GM12878 (cell line): Measurements from ENCODE around the gene LINC00237. TPM values are rescaled to one million over a fixed set of nuclear protein-coding genes. Genes with fewer than 3 reads are reported as not detected.

Experiments used
- ATAC-seq: fragments of 200-7000 bp; cut with Tn5 transposase; 3 replicates; pipeline ENCODE4 v1.9.1; 2020; ENCODE audit warnings: mild to moderate bottlenecking, moderate library complexity
- BruUV-seq: library from RNA; stranded (reverse); fragments of 400-500 nt; replicated peaks from 2 replicates; lab custom pipeline; 2021; lab: Mats Ljungman, UMichigan
- CTCF ChIA-PET: fragments of 300-600 bp; sonication (Branson Sonifier 250); formaldehyde crosslinking; extraction: SDS; loops from one replicate; lab custom pipeline; 2021; ENCODE audit warnings: inconsistent platforms; lab: Yijun Ruan, JAX
- POLR2A ChIA-PET: fragments of 350-600 bp; formaldehyde crosslinking; extraction: SDS; loops from one replicate; lab custom pipeline; 2021; ENCODE audit warnings: inconsistent platforms; lab: Charles Lee
- RAD21 ChIA-PET: fragments of 300-600 bp; sonication (Branson Sonifier 250); formaldehyde crosslinking; loops from one replicate; lab custom pipeline; 2023; ENCODE audit warnings: antibody characterized with exemption; ENCODE audit not compliant: unreplicated experiment; lab: Charles Lee
- SMC1A ChIA-PET: fragments of 300-600 bp; sonication (Branson Sonifier 250); formaldehyde crosslinking; loops from one replicate; lab custom pipeline; 2023; ENCODE audit not compliant: unreplicated experiment, uncharacterized antibody; lab: Charles Lee
- DNase-seq: peaks from one replicate; pipeline ENCODE4 v3.0.0-alpha.2; 2011; ENCODE audit warnings: low read depth, low spot score
- FAIRE-seq: peaks from 3 replicates; lab custom pipeline; 2011; peaks lifted over from hg19 to GRCh38; lab: Jason Lieb, UNC
- H2AFZ ChIP-seq: 2 replicates; pipeline ENCODE4 v1.6.0; 2011; ENCODE audit warnings: low read depth, low read length, control low read depth; ENCODE audit not compliant: control insufficient read depth
- H3K27ac ChIP-seq: 2 replicates; pipeline ENCODE4 v1.5.1; 2011; ENCODE audit warnings: control low read depth; ENCODE audit not compliant: control insufficient read depth, insufficient read depth
- H3K27me3 ChIP-seq, 2 experiments: replicated peaks in 1 of 2; 2 replicates each; pipeline versions ENCODE4 v1.6.0 to v1.6.1; 2011; ENCODE audit warnings: low read length in 1 of 2; ENCODE audit not compliant: control insufficient read depth in 2 of 2, insufficient read depth in 2 of 2
- H3K36me3 ChIP-seq, 2 experiments: 2 replicates each; pipeline ENCODE4 v1.5.1; 2011; ENCODE audit warnings: low read length in 1 of 2; ENCODE audit not compliant: control insufficient read depth in 2 of 2, insufficient read depth in 2 of 2
- H3K4me1 ChIP-seq: 2 replicates; pipeline ENCODE4 v1.6.1; 2011; ENCODE audit warnings: mild to moderate bottlenecking, low read length, moderate library complexity, mixed read lengths; ENCODE audit not compliant: control insufficient read depth, insufficient read depth
- H3K4me2 ChIP-seq: 2 replicates; pipeline ENCODE4 v1.6.0; 2011; ENCODE audit warnings: control low read depth; ENCODE audit not compliant: control insufficient read depth, insufficient read depth
- H3K4me3 ChIP-seq: fragments of 200-600 bp; sonication (generic); 2 replicates; pipeline ENCODE4 v1.5.1; 2016
- H3K79me2 ChIP-seq: 2 replicates; pipeline ENCODE4 v1.6.0; 2011; ENCODE audit warnings: low read length; ENCODE audit not compliant: control insufficient read depth, insufficient read depth
- H3K9ac ChIP-seq: 2 replicates; pipeline ENCODE4 v1.8.0; 2011; ENCODE audit warnings: low read length, control low read depth, mixed read lengths; ENCODE audit not compliant: control insufficient read depth, insufficient read depth
- H3K9me3 ChIP-seq: replicated peaks from 3 replicates; pipeline ENCODE4 v1.5.1; 2011; ENCODE audit warnings: mild to moderate bottlenecking, low read length; ENCODE audit not compliant: control insufficient read depth, insufficient read depth
- H4K20me1 ChIP-seq: 2 replicates; pipeline ENCODE4 v1.6.0; 2011; ENCODE audit not compliant: control insufficient read depth, insufficient read depth
- HDGF ChIP-seq: fragments of 450-650 bp; IDR thresholded peaks from 2 replicates; pipeline ENCODE4 v1.6.1; 2016; ENCODE audit warnings: antibody characterized with exemption
- MTA2 ChIP-seq: fragments of 450-650 bp; IDR thresholded peaks from 2 replicates; pipeline ENCODE4 v1.6.1; 2016; ENCODE audit warnings: low read depth, mild to moderate bottlenecking, moderate library complexity
- NFIC ChIP-seq: IDR thresholded peaks from 2 replicates; pipeline ENCODE4 v1.6.1; 2012; ENCODE audit warnings: low read depth, mild to moderate bottlenecking, inconsistent platforms, low read length, moderate library complexity
- NFXL1 ChIP-seq: fragments of 450-650 bp; IDR thresholded peaks from 2 replicates; pipeline ENCODE4 v1.6.1; 2017; ENCODE audit warnings: antibody characterized with exemption, mild to moderate bottlenecking, borderline replicate concordance
- NR2C1 ChIP-seq: fragments of 450-650 bp; IDR thresholded peaks from 2 replicates; pipeline ENCODE4 v1.6.1; 2017; ENCODE audit warnings: antibody characterized with exemption, mild to moderate bottlenecking, moderate library complexity
- SPI1 ChIP-seq: IDR thresholded peaks from 2 replicates; pipeline ENCODE4 v1.6.1; 2011; ENCODE audit warnings: low read depth, mild to moderate bottlenecking, low read length, moderate library complexity, borderline replicate concordance; ENCODE audit not compliant: insufficient read depth
- YY1 ChIP-seq: IDR thresholded peaks from 2 replicates; pipeline ENCODE4 v1.6.1; 2011; ENCODE audit warnings: low read depth, mild to moderate bottlenecking, low read length
- ZBED1 ChIP-seq: IDR thresholded peaks from 2 replicates; pipeline ENCODE4 v1.6.1; 2016; ENCODE audit warnings: borderline replicate concordance
- WGBS: methylation state at CpG from one replicate; pipeline ENCODE4 v1.1.6; 2016; ENCODE audit warnings: low lambda C conversion rate; ENCODE audit not compliant: insufficient replicate concordance, insufficient coverage; ENCODE audit errors: missing lambda C conversion rate; 5-methylcytosine and 5-hydroxymethylcytosine counted together
- in situ Hi-C: fragments of 300-500 bp; cut with MboI; formaldehyde crosslinking; loops from 9 replicates; pipeline ENCODE4 v1.14.3; 2018; ENCODE audit warnings: mixed read lengths
- intact Hi-C: fragments of 100-400 bp; cut with micrococcal nuclease; formaldehyde crosslinking; loops from one replicate; pipeline ENCODE4 v1.14.2; 2022; ENCODE audit not compliant: unreplicated experiment
- polyA plus RNA-seq, 11 experiments: library from polyadenylated mRNA; depleted of rRNA in 4 of 11; unstranded in 6 of 11; stranded (reverse) in 5 of 11; fragments of >200 nt; fragmentation: Nextera tagmentation in 4 of 11; fragmentation: Illumina TruSeq in 1 of 11; extraction: Ambion mirVana in 4 of 11; extraction: Trizol in 1 of 11; gene quantifications; 1 replicate in 1 of 11; 2 replicates in 10 of 11; pipeline versions ENCODE4 v1.2.1 to v1.2.3, GENCODE V29; 2011 to 2016; ENCODE audit warnings: inconsistent platforms in 2 of 11, missing spikeins in 2 of 11, low read depth in 1 of 11
- total RNA-seq, 4 experiments: library from RNA; depleted of rRNA in 3 of 4; stranded (reverse); fragments of >200 nt in 3 of 4; fragmentation: Illumina TruSeq in 1 of 4; extraction: Trizol in 1 of 4; gene quantifications; 2 replicates each; pipeline versions ENCODE4 v1.2.1 to v1.2.3, GENCODE V29; 2013 to 2021
- TF ChIP-seq, protein P1 (sequence below): IDR thresholded peaks from 2 replicates; pipeline ENCODE4 v1.6.1; 2012; ENCODE audit warnings: improper control_type of control experiment, low read depth, low read length; ENCODE audit not compliant: insufficient replicate concordance
- TF ChIP-seq, protein P2 (sequence below): fragments of 450-650 bp; IDR thresholded peaks from 2 replicates; pipeline ENCODE4 v1.6.1; 2014; ENCODE audit warnings: mild to moderate bottlenecking
- TF ChIP-seq, protein P3 (sequence below): fragments of 450-650 bp; IDR thresholded peaks from 2 replicates; pipeline ENCODE4 v1.6.1; 2016; ENCODE audit warnings: mild to moderate bottlenecking

Gene LINC00237
- total and polyA plus RNA-seq, 10 of the 15 experiments (the other 5 are each of a cell fraction or from before 2014, with no cell fraction given), result not detected

DNA sequence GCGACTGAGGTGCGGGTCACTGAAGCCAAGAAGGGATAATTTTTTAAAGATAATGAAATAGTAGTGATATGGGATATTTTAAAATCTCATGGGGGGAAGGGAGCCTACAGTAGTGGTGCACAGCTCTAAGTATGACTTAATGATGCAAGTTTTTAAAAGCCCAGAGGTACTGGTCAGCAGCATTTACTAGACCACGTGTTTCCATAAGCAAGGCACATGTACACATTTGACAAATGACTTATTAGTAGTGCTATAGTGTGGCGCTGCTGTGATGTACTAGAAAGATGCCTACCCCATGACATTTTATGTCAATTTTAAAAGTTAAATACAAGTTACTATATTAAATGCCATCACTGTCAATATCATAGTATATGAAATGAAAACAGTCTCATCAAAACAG, 7.5 kb upstream of the LINC00237 start:
- BruUV-seq, result no TSS peak
- Histone ChIP-seq H4K20me1 (no peaks in the 10 kb centered on the region), H3K4me1 (no peaks in the 10 kb centered on the region), H3K79me2 (no peaks in the 10 kb centered on the region), H3K4me2 (no peak overlapping the region), H3K9ac (no peak overlapping the region), H3K9me3 (no peaks in the 10 kb centered on the region), H3K27me3 (peaks cover 0 to 3% of the 10 kb centered on the region in 2 experiments; a peak in 2 of 4 replicates), H3K36me3 (no peaks in the 10 kb centered on the region), H2AFZ (no peak overlapping the region), H3K27ac (no peak overlapping the region), H3K4me3 (no peak overlapping the region)
- in situ Hi-C loops, result no loop called here
- POLR2A ChIA-PET, result no interaction called here
- DNase-seq (no peak), ATAC-seq (no peak), FAIRE-seq (no peak)
- RAD21 ChIA-PET, result no interaction called here
- TF ChIP-seq, protein P1, sequence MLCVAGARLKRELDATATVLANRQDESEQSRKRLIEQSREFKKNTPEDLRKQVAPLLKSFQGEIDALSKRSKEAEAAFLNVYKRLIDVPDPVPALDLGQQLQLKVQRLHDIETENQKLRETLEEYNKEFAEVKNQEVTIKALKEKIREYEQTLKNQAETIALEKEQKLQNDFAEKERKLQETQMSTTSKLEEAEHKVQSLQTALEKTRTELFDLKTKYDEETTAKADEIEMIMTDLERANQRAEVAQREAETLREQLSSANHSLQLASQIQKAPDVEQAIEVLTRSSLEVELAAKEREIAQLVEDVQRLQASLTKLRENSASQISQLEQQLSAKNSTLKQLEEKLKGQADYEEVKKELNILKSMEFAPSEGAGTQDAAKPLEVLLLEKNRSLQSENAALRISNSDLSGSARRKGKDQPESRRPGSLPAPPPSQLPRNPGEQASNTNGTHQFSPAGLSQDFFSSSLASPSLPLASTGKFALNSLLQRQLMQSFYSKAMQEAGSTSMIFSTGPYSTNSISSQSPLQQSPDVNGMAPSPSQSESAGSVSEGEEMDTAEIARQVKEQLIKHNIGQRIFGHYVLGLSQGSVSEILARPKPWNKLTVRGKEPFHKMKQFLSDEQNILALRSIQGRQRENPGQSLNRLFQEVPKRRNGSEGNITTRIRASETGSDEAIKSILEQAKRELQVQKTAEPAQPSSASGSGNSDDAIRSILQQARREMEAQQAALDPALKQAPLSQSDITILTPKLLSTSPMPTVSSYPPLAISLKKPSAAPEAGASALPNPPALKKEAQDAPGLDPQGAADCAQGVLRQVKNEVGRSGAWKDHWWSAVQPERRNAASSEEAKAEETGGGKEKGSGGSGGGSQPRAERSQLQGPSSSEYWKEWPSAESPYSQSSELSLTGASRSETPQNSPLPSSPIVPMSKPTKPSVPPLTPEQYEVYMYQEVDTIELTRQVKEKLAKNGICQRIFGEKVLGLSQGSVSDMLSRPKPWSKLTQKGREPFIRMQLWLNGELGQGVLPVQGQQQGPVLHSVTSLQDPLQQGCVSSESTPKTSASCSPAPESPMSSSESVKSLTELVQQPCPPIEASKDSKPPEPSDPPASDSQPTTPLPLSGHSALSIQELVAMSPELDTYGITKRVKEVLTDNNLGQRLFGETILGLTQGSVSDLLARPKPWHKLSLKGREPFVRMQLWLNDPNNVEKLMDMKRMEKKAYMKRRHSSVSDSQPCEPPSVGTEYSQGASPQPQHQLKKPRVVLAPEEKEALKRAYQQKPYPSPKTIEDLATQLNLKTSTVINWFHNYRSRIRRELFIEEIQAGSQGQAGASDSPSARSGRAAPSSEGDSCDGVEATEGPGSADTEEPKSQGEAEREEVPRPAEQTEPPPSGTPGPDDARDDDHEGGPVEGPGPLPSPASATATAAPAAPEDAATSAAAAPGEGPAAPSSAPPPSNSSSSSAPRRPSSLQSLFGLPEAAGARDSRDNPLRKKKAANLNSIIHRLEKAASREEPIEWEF, result no peak
- TF ChIP-seq, protein P2, sequence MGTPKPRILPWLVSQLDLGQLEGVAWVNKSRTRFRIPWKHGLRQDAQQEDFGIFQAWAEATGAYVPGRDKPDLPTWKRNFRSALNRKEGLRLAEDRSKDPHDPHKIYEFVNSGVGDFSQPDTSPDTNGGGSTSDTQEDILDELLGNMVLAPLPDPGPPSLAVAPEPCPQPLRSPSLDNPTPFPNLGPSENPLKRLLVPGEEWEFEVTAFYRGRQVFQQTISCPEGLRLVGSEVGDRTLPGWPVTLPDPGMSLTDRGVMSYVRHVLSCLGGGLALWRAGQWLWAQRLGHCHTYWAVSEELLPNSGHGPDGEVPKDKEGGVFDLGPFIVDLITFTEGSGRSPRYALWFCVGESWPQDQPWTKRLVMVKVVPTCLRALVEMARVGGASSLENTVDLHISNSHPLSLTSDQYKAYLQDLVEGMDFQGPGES, result no peak
- TF ChIP-seq ZBED1 (no peak), YY1 (no peak), MTA2 (no peak), NR2C1 (no peak), SPI1 (no peak), HDGF (no peak), NFXL1 (no peak), NFIC (no peak)
- TF ChIP-seq, protein P3, sequence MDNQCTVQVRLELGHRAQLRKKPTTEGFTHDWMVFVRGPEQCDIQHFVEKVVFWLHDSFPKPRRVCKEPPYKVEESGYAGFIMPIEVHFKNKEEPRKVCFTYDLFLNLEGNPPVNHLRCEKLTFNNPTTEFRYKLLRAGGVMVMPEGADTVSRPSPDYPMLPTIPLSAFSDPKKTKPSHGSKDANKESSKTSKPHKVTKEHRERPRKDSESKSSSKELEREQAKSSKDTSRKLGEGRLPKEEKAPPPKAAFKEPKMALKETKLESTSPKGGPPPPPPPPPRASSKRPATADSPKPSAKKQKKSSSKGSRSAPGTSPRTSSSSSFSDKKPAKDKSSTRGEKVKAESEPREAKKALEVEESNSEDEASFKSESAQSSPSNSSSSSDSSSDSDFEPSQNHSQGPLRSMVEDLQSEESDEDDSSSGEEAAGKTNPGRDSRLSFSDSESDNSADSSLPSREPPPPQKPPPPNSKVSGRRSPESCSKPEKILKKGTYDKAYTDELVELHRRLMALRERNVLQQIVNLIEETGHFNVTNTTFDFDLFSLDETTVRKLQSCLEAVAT, result no peak
- CTCF ChIA-PET, result no interaction called here
- intact Hi-C loops, result no loop called here
- 17% methylated on average over 4 of the region's 4 CpGs for WGBS
- SMC1A ChIA-PET, result interaction anchor here (0.9 kb wide), 1 partner anchor 52 kb away, joined by 3 read pairs; no protein-coding TSS in a partner anchor
